Measurements from ENCODE around the gene TP73.

TP73 gene

DNA sequence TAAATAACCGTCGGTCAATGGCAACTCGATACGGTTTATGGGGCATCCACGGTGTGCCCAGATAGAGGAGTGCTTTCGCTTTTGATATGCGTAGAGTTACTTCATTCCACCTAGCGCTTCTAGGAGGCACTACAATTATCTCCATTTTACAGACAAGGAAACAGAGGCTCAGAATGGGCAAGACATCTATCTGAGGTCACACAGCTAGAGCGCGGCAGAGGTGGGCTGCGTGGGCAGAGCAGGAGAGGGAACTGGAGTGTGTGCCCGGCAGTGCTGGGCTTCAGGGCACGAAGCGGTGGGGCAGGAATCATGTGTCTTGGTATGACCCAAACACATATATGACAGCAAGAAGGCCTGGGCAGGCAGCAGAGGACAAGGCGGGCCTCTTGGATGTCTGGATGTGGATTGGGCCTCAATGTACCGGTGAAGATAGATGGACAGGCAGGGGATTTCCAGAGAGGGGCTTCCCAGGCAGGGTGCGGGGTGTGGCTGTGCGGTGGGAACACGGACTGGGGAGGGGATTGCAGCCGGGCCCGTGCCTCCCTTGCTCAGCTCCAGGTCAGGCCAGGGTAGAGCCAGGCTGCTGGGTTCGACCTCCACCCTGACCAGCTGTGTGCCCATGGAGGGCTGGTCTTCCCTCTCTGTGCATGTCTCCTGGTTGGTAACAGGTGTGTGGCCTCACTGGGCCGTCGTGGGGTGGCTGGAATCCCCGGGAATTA, 21.2 kb downstream of the TP73 start:
- DNase-seq (ENCODE audit: low spot score), result no peak

DNA sequence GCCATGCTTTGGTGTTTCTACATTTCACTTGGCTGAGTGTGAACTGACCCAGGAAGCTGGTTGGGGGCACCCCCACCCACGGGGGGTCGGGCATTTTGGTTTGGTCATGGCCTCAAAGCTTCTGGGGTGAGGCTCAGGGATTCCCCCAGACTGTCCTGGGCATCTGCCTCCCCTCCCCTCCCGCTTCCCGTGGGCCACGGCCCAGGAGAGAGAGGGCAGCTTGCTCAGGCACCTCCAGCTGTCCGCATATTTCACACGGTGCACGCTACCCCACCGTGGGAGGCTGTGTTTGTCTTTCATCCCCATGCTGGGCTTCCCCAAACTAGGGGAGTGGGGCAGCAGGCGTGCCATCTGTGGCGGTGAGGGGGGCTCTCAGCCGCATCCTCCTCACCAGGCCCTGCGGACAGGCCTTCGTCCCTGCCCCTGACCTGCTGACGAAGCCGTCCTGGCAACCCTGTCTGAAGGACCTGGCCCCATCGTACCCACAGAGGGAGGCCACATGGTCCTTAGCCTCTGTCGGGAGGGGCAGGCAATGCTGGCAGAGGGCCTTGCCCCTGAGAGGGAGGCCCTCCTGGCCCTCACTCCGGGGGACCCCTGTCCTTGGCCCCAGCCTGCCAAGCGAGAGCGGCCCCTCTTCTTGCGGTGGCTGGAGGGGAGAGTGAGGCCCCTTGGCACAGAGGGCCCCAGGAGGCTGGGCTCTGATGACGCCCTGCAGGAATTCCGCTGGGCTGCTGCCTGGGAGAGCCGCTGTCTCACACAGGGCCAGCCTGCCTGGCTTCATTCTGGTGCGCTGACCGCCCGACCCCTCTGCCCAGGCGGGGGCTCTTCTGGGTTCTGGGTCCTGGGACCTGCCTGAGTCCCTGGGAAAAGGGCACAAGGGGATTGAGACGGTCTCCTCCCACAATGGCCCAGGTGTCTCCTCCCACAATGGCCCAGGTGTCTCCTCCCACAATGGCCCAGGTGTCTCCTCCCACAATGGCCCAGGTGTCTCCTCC, 22.1 kb downstream of the TP73 start:
- no peak for DNase-seq (ENCODE audit: low spot score)

DNA sequence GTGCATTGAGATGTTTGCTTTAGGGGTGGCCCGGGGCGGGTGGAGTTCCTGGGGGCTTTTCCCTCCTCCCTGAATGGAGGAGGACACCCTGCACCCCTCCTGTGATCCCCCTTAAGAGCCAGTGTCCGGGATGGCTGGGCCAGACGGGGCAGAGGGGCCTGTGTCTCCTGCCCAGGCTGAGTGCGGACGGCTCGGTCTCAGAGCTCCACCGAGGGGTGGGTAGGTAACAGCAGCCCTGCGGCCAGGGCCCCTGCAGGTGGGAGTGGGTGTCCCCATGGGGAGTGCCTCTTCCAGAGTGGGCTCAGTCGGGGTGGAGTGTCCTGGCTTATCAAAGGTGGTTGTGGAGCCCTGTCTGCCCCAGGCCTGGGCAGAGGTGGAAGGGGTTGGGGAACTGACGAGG, 23.1 kb downstream of the TP73 start:
- DNase-seq (ENCODE audit: low spot score), result no peak

DNA sequence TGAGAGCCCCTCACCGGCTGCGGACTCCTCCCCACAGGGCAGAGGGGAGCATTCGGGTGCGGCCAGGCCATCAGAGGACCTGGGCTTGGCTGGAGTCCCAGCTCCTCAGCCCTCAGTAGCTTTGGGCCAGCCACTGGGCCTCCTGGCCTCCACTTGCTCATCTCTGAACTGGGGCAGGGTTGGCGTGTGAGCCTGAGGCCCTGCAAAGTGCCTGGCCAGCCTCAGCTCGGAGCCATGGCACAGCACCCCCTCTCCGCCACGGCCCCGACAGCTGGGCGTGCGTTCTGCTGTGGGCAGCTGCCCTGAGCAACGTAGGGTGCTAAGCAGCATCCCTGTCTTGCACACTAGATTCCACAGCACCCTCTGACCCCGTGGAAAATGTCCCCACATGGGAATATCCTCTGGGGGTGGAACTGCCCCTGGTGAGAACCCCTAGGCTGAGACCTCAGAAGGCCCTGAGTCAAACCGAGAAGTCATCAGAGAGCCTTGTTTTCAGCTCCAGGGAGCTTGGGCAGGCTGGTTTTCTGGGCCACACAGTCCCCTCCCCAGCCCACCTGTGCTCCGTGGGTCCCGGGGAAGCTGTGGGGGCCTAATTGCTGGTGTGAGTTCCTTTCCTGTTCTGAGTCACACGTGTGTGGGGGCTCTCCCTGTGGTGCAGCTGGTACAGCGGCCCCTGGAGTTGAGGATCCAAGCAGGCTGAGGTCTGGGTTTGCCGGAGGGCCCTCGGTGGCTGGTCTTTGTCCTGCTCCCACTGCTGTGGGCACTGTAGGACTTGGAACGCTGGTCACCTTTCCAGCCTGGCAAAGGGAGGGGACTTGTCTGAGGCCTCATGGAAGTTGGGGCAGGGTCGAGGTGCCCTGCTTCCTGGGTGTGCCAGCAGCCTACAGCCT, 24.5 kb downstream of the TP73 start:
- DNase-seq (ENCODE audit: low spot score), result no peak

DNA sequence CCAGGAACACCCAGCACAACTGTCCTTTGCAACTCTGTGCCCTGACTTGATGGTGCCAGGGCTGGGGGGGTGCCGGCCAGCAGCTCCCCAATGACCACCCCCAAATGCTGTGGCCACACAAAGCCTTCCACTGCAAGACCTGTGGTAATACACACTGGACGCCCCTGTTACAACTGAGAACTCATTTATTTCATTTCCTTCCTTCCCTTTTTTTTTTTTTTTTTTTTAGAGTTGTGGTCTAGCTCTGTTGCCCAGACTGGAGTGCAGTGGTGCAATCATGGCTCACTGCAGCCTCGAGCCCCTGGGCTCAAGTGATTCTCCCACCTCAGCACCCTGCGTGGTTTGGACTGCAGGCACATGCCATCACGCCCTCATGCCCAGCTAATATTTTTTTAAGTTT, 25.2 kb downstream of the TP73 start:
- DNase-seq (ENCODE audit: low spot score), result no peak

DNA sequence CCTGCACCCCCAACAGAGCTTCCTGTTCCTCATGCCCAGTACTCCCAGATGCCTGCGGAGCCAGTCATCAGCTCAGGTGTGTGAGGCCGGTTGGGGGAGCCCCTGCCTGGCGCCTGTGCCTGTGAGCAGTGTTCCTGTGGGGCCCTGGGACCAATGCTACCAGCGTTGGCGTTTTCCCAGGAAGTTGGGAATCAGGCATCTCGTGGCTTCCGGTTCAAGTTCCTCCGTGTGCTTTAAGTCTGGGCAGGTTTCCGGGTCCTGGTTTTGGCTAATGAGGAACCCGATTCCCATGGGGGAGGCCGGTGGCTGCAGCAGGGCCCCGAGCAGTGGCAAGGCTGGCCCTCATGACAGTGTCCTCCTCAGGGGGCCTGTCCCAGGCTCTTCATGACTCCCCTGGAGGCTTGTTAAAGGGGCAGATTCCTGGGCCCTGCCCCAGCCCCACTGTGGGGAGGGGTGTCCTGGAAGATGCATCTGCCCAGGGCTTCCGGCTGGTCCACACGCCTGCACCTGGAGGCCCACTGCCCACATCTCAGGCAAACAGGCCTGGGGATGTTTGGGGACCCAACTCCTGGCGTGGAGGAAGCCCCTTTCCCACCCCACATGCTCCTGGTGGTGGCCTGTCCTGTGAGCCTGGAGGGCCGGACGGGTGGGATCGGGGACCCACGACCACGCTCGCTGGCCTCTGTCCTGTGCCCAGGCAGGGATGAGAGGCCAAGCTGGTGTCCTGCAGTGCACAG, 26.2 kb downstream of the TP73 start:
- DNase-seq (ENCODE audit: low spot score), result no peak

DNA sequence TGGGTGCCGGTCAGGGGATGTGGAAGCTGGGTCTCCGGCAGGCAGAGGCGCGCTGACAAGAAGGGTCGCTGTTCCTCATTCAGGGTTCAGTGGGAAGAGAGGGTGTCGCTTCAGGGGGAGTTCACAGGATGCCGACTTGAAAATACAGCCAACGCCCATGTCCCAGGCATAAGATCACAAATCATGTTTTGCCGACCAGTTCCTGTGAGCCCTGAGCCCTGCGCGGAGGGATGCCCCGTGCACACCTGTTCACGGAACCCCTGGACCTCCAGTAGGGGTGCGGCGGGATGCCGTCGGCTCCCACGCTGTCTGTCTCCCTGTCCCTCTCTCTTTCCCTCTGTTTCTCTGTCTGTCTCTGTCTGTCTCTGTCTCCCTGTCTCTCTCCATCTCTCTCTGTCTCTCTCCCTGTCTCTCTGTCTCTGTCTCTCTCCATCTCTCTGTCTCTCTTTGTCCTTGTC, 26.8 kb downstream of the TP73 start:
- no peak for DNase-seq (ENCODE audit: low spot score)

DNA sequence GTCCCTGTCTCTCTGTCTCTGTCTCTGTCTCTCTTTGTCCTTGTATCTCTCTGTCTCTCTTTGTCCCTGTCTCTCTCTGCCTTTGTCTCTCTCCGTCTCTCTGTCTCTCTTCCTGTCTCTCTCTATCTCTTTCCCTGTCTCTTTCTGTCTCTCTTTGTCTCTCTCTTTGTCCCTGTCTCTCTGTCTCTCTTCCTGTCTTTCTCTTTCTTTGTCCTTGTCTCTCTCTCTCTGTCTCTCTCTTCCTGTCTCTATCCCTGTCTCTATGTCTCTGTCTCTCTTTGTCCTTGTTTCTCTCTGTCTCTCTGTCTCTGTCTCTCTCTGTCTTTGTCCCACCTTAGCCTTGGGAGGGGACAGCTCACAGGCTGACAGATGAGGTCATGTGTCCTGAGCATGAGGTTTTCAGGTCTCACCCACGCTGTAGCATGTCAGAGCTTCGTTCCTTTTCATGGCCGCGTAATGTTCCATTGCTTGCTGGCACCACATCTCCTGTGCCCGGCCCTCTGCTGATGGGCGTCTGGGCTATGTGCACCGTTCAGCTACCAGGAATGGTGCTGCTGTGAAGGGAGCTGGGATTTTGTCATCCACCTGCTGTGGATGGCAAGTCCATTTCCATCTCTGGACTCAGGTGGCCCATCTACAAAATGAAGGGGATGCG, 27.6 kb downstream of the TP73 start:
- no peak for DNase-seq (ENCODE audit: low spot score)

DNA sequence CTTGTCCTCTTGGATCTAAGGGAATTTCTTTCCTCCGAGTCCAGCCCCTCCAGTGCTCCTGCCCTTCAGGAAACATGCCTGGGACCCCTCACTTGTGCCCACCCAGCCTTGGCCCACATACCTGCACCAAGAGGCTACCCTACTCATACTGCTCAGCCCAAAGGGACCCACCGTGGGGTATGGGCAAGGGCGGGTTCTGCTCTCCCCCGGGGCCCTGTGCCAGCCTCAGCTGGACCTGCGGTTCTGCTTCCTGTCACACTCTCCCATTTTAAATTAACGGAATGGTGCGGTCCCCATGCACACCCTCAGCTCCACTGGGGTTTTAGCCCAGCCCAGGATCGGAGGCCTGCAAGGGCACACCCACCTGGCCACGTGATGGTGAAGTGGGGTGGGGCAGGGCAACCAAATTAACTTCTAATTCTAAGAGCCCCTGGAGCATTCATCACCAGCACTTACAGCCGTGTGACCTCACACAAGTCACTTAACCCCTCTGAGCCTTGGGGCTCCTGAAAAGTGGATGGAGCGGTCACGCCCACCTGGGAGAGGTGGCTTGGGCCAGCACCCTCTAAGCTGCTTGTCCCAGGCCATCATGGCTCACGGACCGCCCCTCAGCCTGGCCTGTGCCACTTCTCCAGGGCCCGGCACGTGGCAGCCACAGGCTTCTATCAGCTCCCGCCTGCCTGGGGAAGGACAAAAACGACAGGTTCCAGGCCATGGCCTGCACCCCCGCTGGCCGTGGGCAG, 28.3 kb downstream of the TP73 start:
- no peak for DNase-seq (ENCODE audit: low spot score)

DNA sequence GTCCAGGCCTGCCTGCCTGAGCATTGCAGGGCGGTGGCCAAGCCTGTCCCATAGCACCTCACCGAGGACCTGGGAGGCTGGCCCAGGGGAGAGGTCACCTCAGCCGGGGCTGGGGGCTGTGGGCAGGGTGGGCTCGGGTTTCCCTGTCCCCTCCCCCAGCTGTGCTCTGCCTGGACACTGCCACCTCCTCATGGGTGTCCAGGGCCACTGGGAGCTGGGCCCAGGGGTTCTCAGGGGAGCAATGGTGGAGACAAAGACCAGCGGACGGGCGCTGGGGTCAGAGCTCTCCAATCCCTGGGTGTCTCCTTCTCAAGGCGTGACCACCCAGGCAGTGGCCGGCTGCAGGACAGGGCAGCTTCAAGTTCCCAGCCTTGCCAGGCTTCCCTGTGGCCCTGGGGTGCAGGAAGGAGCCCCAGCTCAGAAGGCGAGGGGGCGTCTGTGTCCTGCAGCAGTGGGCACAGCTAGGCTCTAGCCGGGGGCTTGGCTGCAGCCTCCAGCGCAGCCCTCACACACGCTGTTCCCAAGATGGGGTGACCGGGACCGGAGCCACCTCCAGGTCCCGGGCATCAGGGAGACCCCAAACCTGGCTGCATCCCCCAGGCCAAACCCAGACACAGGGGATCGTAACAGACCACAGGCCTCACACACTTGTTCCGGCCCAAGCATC, 29.0 kb downstream of the TP73 start:
- DNase-seq (ENCODE audit: low spot score), result no peak

DNA sequence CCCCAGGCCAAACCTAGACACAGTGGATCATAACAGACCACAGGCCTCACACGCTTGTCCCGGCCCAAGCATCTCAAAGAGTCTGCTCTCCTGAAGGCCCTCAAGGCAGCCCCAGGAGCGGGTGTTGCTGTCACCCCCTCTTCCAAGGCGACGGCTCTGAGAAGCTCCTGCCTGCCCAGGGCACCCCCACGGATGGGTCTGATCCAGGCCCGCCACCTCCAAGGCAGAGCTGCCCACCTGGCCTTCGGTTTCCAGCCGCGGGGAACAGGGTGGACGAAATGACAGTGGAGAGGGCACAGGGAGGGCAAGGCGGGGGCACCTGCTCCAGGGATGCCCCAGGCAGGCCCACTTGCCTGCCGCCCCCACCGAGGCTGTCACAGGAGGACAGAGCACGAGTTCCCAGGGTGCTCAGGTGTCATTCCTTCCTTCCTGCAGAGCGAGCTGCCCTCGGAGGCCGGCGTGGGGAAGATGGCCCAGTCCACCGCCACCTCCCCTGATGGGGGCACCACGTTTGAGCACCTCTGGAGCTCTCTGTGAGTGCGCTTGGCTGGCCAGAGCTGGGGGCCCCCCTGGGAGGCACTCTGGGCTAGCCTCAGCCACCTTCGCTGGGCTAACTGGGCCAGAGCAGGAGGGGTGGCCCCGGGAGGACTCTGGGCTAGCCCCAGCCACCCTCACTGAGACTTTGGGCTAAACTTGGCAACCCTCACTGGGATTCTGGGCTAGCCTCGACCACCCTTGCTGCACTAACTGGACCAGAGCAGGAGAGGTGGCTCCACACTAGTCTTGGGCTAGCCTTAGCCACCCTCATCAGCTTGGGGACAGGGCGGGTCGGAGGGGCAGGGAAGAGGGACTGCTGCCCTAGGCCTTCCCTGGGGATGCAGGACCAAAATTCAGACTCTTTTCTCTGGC, 29.8 kb downstream of the TP73 start:
- DNase-seq (ENCODE audit: low spot score), result no peak

DNA sequence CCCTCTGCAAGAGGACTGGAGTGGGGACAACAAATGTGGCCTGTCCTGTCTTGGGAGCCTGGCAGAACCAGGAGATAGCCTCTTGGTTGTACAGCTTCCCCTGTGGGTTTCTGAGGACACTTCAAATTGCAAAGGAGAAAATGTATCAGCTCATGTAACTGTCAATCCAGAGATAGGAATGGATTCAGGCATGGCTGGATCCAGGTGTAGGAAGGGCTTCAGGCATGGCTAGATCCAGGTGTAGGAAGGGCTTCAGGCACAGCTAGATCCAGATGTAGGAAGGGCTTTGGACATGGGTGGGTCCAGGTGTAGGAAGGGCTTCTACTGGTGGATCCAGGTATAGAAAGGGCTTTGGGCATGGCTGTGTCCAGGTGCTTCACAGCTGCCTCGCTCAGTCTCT, 30.9 kb downstream of the TP73 start:
- no peak for DNase-seq (ENCODE audit: low spot score)

DNA sequence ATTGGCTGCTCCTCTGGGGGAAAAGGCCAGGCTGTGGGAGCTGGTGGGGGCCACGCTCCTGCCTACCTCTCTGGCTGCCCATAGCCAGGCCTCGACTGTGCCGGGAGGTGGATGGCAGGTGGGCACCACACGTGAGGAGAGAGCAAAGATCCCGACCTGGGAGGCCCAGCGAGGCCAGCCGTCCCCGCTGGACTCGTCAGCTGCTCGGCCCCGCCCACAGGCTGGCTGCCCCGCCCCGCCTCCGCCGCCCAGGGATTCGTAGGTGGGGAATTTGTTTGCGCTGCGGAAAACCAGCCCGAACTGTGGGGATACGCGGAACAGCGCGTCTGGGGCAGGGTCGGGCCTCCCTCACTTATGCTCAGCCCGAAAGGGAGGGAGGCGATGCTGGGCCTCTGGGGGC, 31.7 kb downstream of the TP73 start:
- no peak for DNase-seq (ENCODE audit: low spot score)

DNA sequence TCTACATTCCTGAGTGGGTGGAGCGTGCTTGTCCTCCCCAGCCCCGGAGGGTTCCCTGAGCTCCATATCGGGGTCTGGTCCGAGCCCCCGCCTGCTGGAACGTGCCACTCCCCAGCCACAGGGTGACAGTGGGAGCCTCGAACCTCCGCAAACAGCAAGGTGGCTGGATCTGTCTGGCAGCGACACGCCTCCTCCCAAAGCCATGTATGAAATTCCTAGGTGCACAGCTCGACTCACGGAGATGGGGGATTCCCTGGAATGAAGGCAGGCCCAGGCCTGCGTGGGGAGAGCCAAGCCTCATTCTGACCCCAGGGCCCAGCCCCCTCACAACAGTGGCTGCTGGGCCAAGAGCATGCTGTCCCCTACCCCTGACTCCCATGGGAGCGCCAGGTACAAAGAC, 32.9 kb downstream of the TP73 start:
- no peak for DNase-seq (ENCODE audit: low spot score)

DNA sequence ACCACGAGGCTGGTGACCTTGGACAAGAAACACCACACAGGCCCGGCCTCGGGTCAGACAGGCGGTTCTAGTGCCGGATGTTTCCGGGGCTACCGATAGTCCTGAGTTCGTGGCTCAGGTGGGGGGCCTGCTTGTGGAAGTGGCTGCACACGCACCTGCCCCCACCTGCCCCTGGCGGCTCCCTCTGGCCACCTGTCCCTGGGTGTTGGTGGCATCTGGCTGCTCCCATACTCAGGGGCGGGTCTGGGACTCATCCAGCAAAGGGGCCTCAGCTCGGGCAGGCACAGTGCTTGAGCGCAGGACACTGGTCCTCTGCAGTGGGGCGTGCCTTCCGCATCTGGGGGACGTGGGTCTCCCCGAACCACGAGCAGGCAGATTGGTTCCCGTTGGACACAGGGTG, 33.6 kb downstream of the TP73 start:
- no peak for DNase-seq (ENCODE audit: low spot score)

DNA sequence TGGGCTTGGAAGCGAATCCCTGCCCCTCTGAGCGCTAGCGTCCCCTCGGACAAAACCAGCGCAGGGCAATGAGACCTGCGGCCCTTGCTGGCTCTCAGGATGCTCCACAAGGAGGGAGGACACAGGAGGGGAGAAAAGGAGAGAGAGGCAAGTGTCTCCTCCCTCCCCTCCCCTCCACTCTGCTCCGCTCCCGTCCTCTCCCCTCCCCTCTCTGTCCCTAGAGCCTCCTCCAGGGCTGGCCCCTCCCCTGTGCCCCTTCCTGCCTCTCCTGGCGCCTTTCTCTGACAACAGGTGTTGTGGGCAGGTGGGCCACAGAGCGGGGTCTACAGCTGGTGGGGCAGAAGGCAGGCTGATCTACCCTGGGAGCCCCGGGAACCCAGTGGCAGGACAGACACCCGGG, 35.2 kb downstream of the TP73 start:
- DNase-seq (ENCODE audit: low spot score), result no peak

DNA sequence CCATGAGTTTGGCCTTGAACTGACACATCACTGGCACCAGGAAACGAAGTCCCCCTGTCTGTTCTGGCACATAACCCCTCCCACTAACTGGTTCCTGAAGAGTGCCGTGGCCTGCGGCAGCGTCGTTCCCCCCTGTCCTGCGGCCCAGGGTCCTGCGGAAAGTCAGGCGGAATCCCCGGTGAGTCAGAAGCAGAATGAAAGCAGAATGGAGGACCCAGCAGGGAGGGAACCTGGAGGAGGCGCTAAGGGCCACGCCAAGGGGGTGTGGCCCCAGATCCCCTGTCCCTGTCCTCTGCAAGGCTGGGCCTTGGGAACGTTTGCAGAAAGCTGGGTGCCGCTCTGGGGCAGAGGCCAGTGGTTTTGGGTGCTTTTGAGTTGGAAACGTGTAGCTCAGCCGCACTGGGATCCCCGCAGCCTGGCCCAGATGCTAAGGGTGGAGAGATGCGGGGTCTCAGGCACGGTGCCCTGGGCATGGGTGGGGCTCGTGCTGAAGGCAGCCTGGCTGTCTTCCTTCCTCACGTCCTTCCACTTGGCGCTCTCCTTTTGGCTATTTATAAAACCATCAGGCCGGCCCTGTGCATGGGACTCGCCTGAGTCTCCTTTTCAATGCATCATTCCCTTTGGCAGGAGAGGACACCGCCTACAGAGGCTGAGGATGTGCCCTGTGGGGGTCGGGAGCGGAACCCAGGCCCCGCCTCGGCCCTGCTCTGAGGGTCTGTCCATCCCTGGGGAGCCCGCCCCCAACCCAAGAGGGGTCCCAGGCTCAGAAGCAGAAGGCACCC, 36.2 kb downstream of the TP73 start:
- no peak for DNase-seq (ENCODE audit: low spot score)

Data from HuH-7 (cell line).